Thoracic aorta (tissue), 2 donors: ENCODE results near the gene STC2. TPM values are rescaled to one million over a fixed set of nuclear protein-coding genes. Genes with fewer than 3 reads are reported as not detected.
A peak's percentile ranks its signal among the peaks of the same experiment; 100 is the strongest.
"Not testable (repeated sequence)": the region's sequence is repeated elsewhere in the genome, so short reads cannot be mapped to it uniquely, and the experiment has no call there.

Experiments used
- ATAC-seq: fragments of 150-250 bp; one replicate; pipeline ENCODE4 v1.8.0; 2017; ENCODE audit warnings: low read depth; ENCODE audit not compliant: insufficient number of reproducible peaks, low FRiP score
- DNase-seq: peaks from one replicate; pipeline ENCODE4 v3.0.0-alpha.2; 2020; ENCODE audit warnings: low spot score
- H3K27ac ChIP-seq, 2 donors: fragments of 200-600 bp; sonication (generic); 1 replicate in 1 of 2; 2 replicates in 1 of 2; pipeline ENCODE4 v1.5.1; 2016; ENCODE audit warnings: mild to moderate bottlenecking in 2 of 2, moderate library complexity in 2 of 2
- H3K27me3 ChIP-seq: fragments of 200-600 bp; sonication (generic); replicated peaks from 2 replicates; pipeline ENCODE4 v1.6.0; 2016; ENCODE audit warnings: mild to moderate bottlenecking; ENCODE audit not compliant: insufficient read depth
- H3K36me3 ChIP-seq: fragments of 200-600 bp; sonication (generic); one replicate; pipeline ENCODE4 v1.5.1; 2016
- H3K4me1 ChIP-seq, 2 donors: fragments of 200-600 bp; sonication (generic); 1 replicate in 1 of 2; 2 replicates in 1 of 2; pipeline versions ENCODE4 v1.5.1 to v1.6.0; 2016; ENCODE audit warnings: low read depth in 2 of 2, mild to moderate bottlenecking in 1 of 2; ENCODE audit not compliant: control insufficient read depth in 1 of 2
- H3K4me3 ChIP-seq: fragments of 200-600 bp; sonication (generic); 2 replicates; pipeline ENCODE4 v1.5.1; 2016; ENCODE audit warnings: mild to moderate bottlenecking
- H3K9me3 ChIP-seq: fragments of 200-600 bp; sonication (generic); 2 replicates; pipeline ENCODE4 v1.5.1; 2016
- CTCF ChIP-seq: fragments of 200-600 bp; sonication (generic); IDR thresholded peaks from one replicate; pipeline ENCODE4 v1.5.1; 2019; ENCODE audit warnings: antibody characterized with exemption
- total RNA-seq, 2 donors: library from RNA; depleted of rRNA; stranded (reverse); fragments of >200 nt; gene quantifications; one replicate each; pipeline versions ENCODE4 v1.1.0 to v1.2.3, GENCODE V29; 2016

Gene STC2
- total RNA-seq, result 1 to 10 TPM; 2.0 to 8.8 TPM

GRCh38 chr5:173327948-173328843, at the start of gene STC2:
Gene STC2, minus strand, starts transcription at chr5:173328414. Its CDS starts 221 bp downstream, at chr5:173328193.
- Histone ChIP-seq H3K27me3 (peaks cover 12% of the 10 kb centered on the region), H3K9me3 (no peaks in the 10 kb centered on the region), H3K4me1 (peaks cover 35 to 48% of the 10 kb centered on the region in 2 donors), H3K27ac (no peak within 1 kb of the TSS), H3K4me3 (peak within 1 kb of the TSS; percentile 70), H3K36me3 (no peaks in the 10 kb centered on the region)
- no peak for ATAC-seq
- no peak for TF ChIP-seq CTCF
- DNase-seq, result no peak

- H3K4me3 ChIP-seq, result no peak overlapping the region
- ATAC-seq (no peak), DNase-seq (no peak)
- H3K36me3 ChIP-seq, result no peaks in the 10 kb centered on the region
- no peak overlapping the region for H3K27ac ChIP-seq
- no peaks in the 10 kb centered on the region for H3K27me3 ChIP-seq
- TF ChIP-seq CTCF, result no peak
- H3K9me3 ChIP-seq, result peaks cover 5% of the 10 kb centered on the region
- H3K4me1 ChIP-seq, result no peaks in the 10 kb centered on the region
Measured at GRCh38 chr5:173371400-173371799, 43.2 kb upstream of the STC2 start.

DNA sequence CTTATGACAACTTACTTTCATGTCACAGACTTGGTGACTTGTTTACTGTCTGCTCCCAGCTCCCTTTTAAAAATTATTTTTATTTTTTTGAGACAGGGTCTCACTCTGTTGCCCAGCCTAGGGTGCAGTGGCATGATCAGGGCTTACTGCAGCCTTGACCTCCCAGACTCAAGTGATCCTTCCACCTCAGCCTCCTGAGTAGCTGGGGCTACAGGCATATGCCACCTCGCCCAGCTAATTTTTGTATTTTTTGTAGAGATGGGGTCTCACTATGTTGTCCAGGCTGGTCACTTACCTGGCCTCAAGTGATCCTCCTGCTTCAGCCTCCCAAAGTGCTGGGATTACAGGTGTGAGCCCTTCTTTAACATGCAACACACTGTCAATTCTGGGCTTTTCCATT, 35.2 kb upstream of the STC2 start:
- H3K27me3 ChIP-seq, H3K36me3 ChIP-seq, H3K9me3 ChIP-seq, H3K4me1 ChIP-seq, ATAC-seq, H3K4me3 ChIP-seq, DNase-seq, H3K27ac ChIP-seq: not testable (repeated sequence)

GRCh38 chr5:173355561-173355960, 27.3 kb upstream of the STC2 start:
- Histone ChIP-seq H3K27ac (no peak overlapping the region), H3K9me3 (no peaks in the 10 kb centered on the region), H3K4me3 (no peak overlapping the region), H3K4me1 (no peaks in the 10 kb centered on the region), H3K27me3 (no peaks in the 10 kb centered on the region), H3K36me3 (no peaks in the 10 kb centered on the region)
- ATAC-seq, result no peak
- DNase-seq, result no peak
- no peak for TF ChIP-seq CTCF

GRCh38 chr5:173354645-173355044, 26.4 kb upstream of the STC2 start:
- ATAC-seq (no peak), DNase-seq (no peak)
- H3K27me3 ChIP-seq, result no peaks in the 10 kb centered on the region
- H3K27ac ChIP-seq, result no peak overlapping the region
- H3K4me1 ChIP-seq, result no peaks in the 10 kb centered on the region
- TF ChIP-seq CTCF, result no peak
- H3K36me3 ChIP-seq, result no peaks in the 10 kb centered on the region
- H3K4me3 ChIP-seq, result no peak overlapping the region
- no peaks in the 10 kb centered on the region for H3K9me3 ChIP-seq
